GM23338 (cell line): ENCODE measurements around the gene EXOG. TPM values are rescaled to one million over a fixed set of nuclear protein-coding genes. Genes with fewer than 3 reads are reported as not detected.

Experiments used
- ATAC-seq: fragments of 200-7000 bp; cut with Tn5 transposase; 3 replicates; pipeline ENCODE4 v1.9.1; 2020
- DNase-seq: peaks from one replicate; pipeline ENCODE4 v3.0.0-alpha.2; 2015; ENCODE audit warnings: low spot score
- H2AFZ ChIP-seq: fragments of 200-600 bp; sonication (generic); 2 replicates; pipeline ENCODE4 v1.8.0; 2016; ENCODE audit warnings: antibody characterized with exemption, mild to moderate bottlenecking, moderate library complexity
- H3F3A ChIP-seq: fragments of 200-600 bp; sonication (generic); replicated peaks from 2 replicates; pipeline ENCODE4 v1.8.0; 2017; ENCODE audit warnings: antibody characterized with exemption, mixed run types, low read depth
- H3K27ac ChIP-seq: fragments of 200-600 bp; sonication (generic); 2 replicates; pipeline ENCODE4 v1.6.1; 2016; ENCODE audit warnings: low read depth
- H3K27me3 ChIP-seq: fragments of 200-600 bp; sonication (generic); 2 replicates; pipeline ENCODE4 v1.8.0; 2016; ENCODE audit warnings: mild to moderate bottlenecking, mixed run types, moderate library complexity; ENCODE audit not compliant: insufficient read depth
- H3K36me3 ChIP-seq: fragments of 200-600 bp; sonication (generic); 2 replicates; pipeline ENCODE4 v1.8.0; 2016; ENCODE audit warnings: mild to moderate bottlenecking; ENCODE audit not compliant: insufficient read depth
- H3K4me1 ChIP-seq: fragments of 200-600 bp; sonication (generic); 2 replicates; pipeline ENCODE4 v1.8.0; 2016; ENCODE audit warnings: mild to moderate bottlenecking, moderate library complexity; ENCODE audit not compliant: insufficient read depth
- H3K4me2 ChIP-seq: fragments of 200-600 bp; sonication (generic); 2 replicates; pipeline ENCODE4 v1.7.1; 2017; ENCODE audit warnings: mixed run types
- H3K4me3 ChIP-seq: fragments of 200-600 bp; sonication (generic); 2 replicates; pipeline ENCODE4 v1.6.1; 2016; ENCODE audit warnings: mixed run types
- H3K79me2 ChIP-seq: fragments of 200-600 bp; sonication (generic); replicated peaks from 2 replicates; pipeline ENCODE4 v1.8.0; 2017; ENCODE audit warnings: mild to moderate bottlenecking; ENCODE audit not compliant: insufficient read depth
- H3K9me2 ChIP-seq: fragments of 200-600 bp; sonication (generic); 2 replicates; pipeline ENCODE4 v1.8.0; 2017; ENCODE audit not compliant: insufficient read depth
- H4K20me1 ChIP-seq: fragments of 200-600 bp; sonication (generic); replicated peaks from 2 replicates; pipeline ENCODE4 v1.8.0; 2017; ENCODE audit warnings: mild to moderate bottlenecking; ENCODE audit not compliant: insufficient read depth
- H3K27ac Mint-ChIP-seq: 2 replicates; pipeline ENCODE4 v1.8.0; 2020; ENCODE audit warnings: inconsistent platforms, mild to moderate bottlenecking, moderate library complexity, mixed read lengths
- H3K27me3 Mint-ChIP-seq: 3 replicates; pipeline ENCODE4 v1.8.0; 2022; ENCODE audit warnings: low read depth, mild to moderate bottlenecking, moderate library complexity, mixed read lengths, inconsistent platforms; ENCODE audit not compliant: insufficient read depth, poor library complexity
- H3K36me3 Mint-ChIP-seq: 3 replicates; pipeline ENCODE4 v1.8.0; 2021; ENCODE audit warnings: low read depth, mild to moderate bottlenecking, inconsistent platforms, moderate library complexity, mixed read lengths
- H3K4me1 Mint-ChIP-seq: 3 replicates; pipeline ENCODE4 v1.8.0; 2020; ENCODE audit warnings: mild to moderate bottlenecking, inconsistent platforms, mixed read lengths
- H3K4me3 Mint-ChIP-seq: 3 replicates; pipeline ENCODE4 v1.8.0; 2021; ENCODE audit warnings: moderate library complexity, mild to moderate bottlenecking, inconsistent platforms, mixed read lengths
- H3K9me3 Mint-ChIP-seq: 3 replicates; pipeline ENCODE4 v1.8.0; 2020; ENCODE audit warnings: moderate library complexity, mild to moderate bottlenecking, inconsistent platforms, mixed read lengths
- CREB1 ChIP-seq: fragments of 250-450 bp; sonication (Bioruptor Pico); IDR thresholded peaks from 2 replicates; pipeline ENCODE4 v1.5.0; 2020; ENCODE audit warnings: low read depth, mild to moderate bottlenecking, moderate library complexity
- ETS1 ChIP-seq: IDR thresholded peaks from 2 replicates; pipeline ENCODE4 v1.6.1; 2016; ENCODE audit warnings: antibody characterized with exemption
- EZH2 ChIP-seq: fragments of 200-600 bp; sonication (generic); IDR thresholded peaks from one replicate; pipeline ENCODE4 v1.8.0; 2017; ENCODE audit warnings: antibody characterized with exemption, mild to moderate bottlenecking, low read depth; ENCODE audit not compliant: unreplicated experiment
- JUNB ChIP-seq: IDR thresholded peaks from one replicate; pipeline ENCODE4 v1.6.1; 2016; ENCODE audit warnings: antibody characterized with exemption; ENCODE audit not compliant: unreplicated experiment
- NANOG ChIP-seq: IDR thresholded peaks from 2 replicates; pipeline ENCODE4 v1.6.1; 2016; ENCODE audit warnings: antibody characterized with exemption, borderline replicate concordance
- STAT1 ChIP-seq: IDR thresholded peaks from one replicate; pipeline ENCODE4 v1.6.1; 2016; ENCODE audit warnings: antibody characterized with exemption; ENCODE audit not compliant: unreplicated experiment
- ZNF114 ChIP-seq: fragments of 250-450 bp; sonication (Bioruptor Pico); IDR thresholded peaks from 2 replicates; pipeline ENCODE4 v1.5.0; 2020; ENCODE audit warnings: mild to moderate bottlenecking, moderate library complexity
- ZNF331 ChIP-seq: fragments of 250-450 bp; sonication (Bioruptor Pico); IDR thresholded peaks from 2 replicates; pipeline ENCODE4 v1.5.0; 2020; ENCODE audit warnings: low read depth, mild to moderate bottlenecking, moderate library complexity
- ZNF462 ChIP-seq: fragments of 250-450 bp; sonication (Bioruptor Pico); IDR thresholded peaks from 2 replicates; pipeline ENCODE4 v1.5.0; 2020; ENCODE audit warnings: mild to moderate bottlenecking, moderate library complexity
- polyA plus RNA-seq: library from polyadenylated mRNA; unstranded; fragments of >200 nt; fragmentation: Nextera tagmentation; extraction: Ambion mirVana; gene quantifications from 2 replicates; pipeline ENCODE4 v1.2.1, GENCODE V29; 2016
- total RNA-seq: library from RNA; depleted of rRNA; stranded (reverse); fragments of >200 nt; shearing (Covaris generic); gene quantifications from 2 replicates; pipeline ENCODE4 v1.2.3, GENCODE V29; 2014

Gene EXOG
- total and polyA plus RNA-seq, 2 experiments from 2014 or later = 9.7 to 11.3 TPM

GRCh38 chr3:38545550-38545949 is 49.4 kb downstream of the EXOG start (continued):
- no peak for TF ChIP-seq ZNF462 (CRISPR knock-in tag)
- no peak for TF ChIP-seq EZH2
- no peak for TF ChIP-seq STAT1
- TF ChIP-seq ETS1 = no peak
- TF ChIP-seq NANOG = no peak
- TF ChIP-seq JUNB = no peak

GRCh38 chr3:38545983-38546382 is 49.8 kb downstream of the EXOG start:
- Mint-ChIP-seq H3K27ac (no peak overlapping the region), H3K27me3 (peaks cover 4% of the 10 kb centered on the region), H3K4me1 (peaks cover 17% of the 10 kb centered on the region), H3K36me3 (peaks cover 10% of the 10 kb centered on the region), H3K4me3 (no peak overlapping the region), H3K9me3 (no peaks in the 10 kb centered on the region)
- no peak overlapping the region for H2AFZ ChIP-seq
- H3K4me1 ChIP-seq = no peaks in the 10 kb centered on the region; the same call in 1 of the 2 replicates
- H3K9me2 ChIP-seq = no peaks in the 10 kb centered on the region
- no peaks in the 10 kb centered on the region for H3K79me2 ChIP-seq
- no peak for ATAC-seq
- H3K36me3 ChIP-seq = no peaks in the 10 kb centered on the region
- no peak for DNase-seq
- H3F3A ChIP-seq = no peaks in the 10 kb centered on the region
- H3K27me3 ChIP-seq = no peaks in the 10 kb centered on the region
- H3K27ac ChIP-seq = no peak overlapping the region
- no peak overlapping the region for H3K4me3 ChIP-seq
- H4K20me1 ChIP-seq = no peaks in the 10 kb centered on the region
- H3K4me2 ChIP-seq = no peak overlapping the region
- TF ChIP-seq CREB1 (CRISPR knock-in tag) = no peak
- TF ChIP-seq ZNF462 (CRISPR knock-in tag) = no peak
- no peak for TF ChIP-seq EZH2
- TF ChIP-seq ZNF114 (CRISPR knock-in tag) = no peak
- TF ChIP-seq ZNF331 (CRISPR knock-in tag) = no peak
